Activated naive CD4-positive, alpha-beta T cell treated with anti-CD3 and anti-CD28 coated beads, Interleukin-2, amount 50 U/mL, for 72 hours (primary cell): Measurements from ENCODE around the gene HES2. TPM values are rescaled to one million over a fixed set of nuclear protein-coding genes. Genes with fewer than 3 reads are reported as not detected.
"Not testable (repeated sequence)": the region's sequence is repeated elsewhere in the genome, so short reads cannot be mapped to it uniquely, and the experiment has no call there.

Source experiments
- ATAC-seq, 2 donors: fragments of 150-1000 bp; cut with Tn5 transposase; 2 replicates each; pipeline ENCODE4 v1.10.0; 2021; ENCODE audit warnings: mild to moderate bottlenecking in 2 of 2, moderate library complexity in 2 of 2
- DNase-seq, 2 donors: peaks; one replicate each; pipeline ENCODE4 v3.0.0; 2021 to 2022; ENCODE audit warnings: low spot score in 2 of 2
- H3K27ac Mint-ChIP-seq, 2 donors: one replicate each; pipeline ENCODE4 v1.8.0; 2022; ENCODE audit warnings: mild to moderate bottlenecking in 2 of 2, mixed read lengths in 2 of 2
- H3K36me3 Mint-ChIP-seq, 2 donors: one replicate each; pipeline ENCODE4 v1.8.0; 2022; ENCODE audit warnings: mixed read lengths in 2 of 2
- H3K9me3 Mint-ChIP-seq, 2 donors: one replicate each; pipeline ENCODE4 v1.8.0; 2022; ENCODE audit warnings: mixed read lengths in 2 of 2
- total RNA-seq, 2 donors: library from RNA; stranded (reverse); gene quantifications; one replicate each; pipeline ENCODE4 v1.2.3, GENCODE V29; 2022

Gene HES2
- total RNA-seq, 2 donors from 2014 or later, result 0.35 to 1.1 TPM

DNA sequence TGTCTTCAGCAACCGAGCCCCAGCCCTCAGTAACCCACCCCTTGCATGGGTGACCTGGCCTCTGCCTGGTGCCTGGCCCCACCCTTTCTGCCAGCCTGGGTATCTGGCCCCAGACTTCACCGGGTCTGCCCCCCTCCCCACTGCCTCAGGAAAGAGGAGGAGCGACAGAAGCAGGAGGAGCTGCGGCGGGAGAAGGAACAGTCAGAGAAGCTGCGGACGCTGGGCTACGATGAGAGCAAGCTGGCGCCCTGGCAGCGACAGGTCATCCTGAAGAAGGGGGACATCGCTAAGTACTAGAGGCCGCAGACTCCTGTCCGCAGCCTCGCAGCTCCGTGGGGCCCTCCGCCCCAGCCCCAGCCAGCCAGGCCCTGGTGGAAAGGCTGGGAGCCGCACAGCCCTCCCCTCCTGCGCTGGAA is 40.1 kb upstream of the HES2 start:
- ATAC-seq (peak; percentile 42 to 57), DNase-seq (no peak)
- no peaks in the 10 kb centered on the region for H3K9me3 Mint-ChIP-seq
- peaks cover 12 to 19% of the 10 kb centered on the region in 2 donors for H3K36me3 Mint-ChIP-seq
- peak overlapping the region; percentile 25 to 91 for H3K27ac Mint-ChIP-seq

DNA sequence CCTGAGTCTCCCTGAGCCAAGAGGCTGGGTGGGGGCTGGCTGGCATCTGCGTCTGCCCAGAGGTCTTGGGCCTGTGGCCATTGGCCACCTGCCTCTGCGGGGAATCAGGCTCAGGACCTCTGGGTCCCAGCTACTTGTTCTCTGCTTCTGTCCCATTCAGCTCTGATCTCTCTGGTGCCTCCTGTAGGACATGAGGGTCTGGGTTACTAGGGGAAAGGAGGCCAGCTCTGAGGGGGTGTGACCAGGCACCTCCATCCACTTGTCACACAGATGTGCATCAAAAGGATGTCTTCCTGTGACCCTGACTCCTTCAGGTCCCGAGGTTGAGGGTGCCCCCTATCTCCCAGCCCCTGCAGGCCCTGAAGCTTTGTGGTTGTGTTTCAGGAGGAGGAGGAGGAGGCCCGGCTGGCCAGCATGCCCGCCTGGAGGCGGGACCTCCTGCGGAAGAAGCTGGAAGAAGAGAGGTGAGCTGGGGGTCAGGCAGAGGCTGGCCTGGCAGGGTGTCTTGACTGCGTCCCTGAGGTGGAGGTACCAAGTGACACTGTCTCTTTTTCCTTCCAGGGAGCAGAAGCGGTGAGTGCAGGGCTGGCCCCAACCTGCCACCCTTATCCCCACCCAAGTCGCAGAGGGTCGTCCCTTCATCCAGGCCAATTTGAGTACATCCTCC is 37.2 kb upstream of the HES2 start:
- Mint-ChIP-seq H3K36me3 (peaks cover 0 to 6% of the 10 kb centered on the region in 2 donors), H3K9me3 (no peaks in the 10 kb centered on the region), H3K27ac (no peak overlapping the region)
- DNase-seq (no peak), ATAC-seq (no peak)

DNA sequence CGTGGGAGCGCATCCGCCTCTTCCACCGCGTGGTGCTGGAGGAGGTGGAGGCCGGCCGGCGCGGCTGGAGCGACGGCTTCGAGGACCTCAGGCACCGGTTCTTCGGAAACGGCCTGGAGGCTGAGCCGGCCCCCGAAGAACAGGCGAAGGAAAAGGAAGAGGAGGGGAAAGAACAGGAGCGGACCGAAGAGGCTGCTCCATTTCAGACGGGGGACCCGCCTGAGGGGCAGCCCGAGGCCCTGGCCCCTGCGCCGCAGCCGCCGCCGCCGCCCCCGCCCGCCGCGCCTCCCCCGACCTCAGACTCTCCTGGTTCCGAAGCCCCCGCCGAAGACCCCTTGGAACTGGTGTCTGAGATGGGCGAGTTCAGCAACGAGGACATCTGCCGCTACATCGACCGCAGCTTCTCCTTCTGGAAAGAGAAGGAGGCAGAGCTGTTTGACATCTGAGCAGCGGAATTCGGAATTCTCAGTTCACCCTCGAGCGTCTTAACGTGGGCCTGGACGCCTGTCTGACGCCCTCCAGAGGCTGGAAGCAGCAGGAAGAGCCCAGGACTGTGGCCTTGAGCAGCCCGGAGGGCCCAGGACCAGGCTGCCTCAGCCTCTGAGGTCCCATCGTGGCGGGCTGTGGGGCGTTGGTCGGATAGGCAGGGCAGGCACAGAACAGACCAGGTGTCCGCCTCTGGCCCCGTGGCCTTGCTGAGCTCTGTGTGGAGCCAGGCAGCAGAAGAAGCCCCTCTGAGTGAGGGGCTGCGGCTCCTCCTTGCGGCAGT is 36.2 kb upstream of the HES2 start:
- not testable (repeated sequence) for H3K9me3 Mint-ChIP-seq, H3K36me3 Mint-ChIP-seq, ATAC-seq, DNase-seq, H3K27ac Mint-ChIP-seq

DNA sequence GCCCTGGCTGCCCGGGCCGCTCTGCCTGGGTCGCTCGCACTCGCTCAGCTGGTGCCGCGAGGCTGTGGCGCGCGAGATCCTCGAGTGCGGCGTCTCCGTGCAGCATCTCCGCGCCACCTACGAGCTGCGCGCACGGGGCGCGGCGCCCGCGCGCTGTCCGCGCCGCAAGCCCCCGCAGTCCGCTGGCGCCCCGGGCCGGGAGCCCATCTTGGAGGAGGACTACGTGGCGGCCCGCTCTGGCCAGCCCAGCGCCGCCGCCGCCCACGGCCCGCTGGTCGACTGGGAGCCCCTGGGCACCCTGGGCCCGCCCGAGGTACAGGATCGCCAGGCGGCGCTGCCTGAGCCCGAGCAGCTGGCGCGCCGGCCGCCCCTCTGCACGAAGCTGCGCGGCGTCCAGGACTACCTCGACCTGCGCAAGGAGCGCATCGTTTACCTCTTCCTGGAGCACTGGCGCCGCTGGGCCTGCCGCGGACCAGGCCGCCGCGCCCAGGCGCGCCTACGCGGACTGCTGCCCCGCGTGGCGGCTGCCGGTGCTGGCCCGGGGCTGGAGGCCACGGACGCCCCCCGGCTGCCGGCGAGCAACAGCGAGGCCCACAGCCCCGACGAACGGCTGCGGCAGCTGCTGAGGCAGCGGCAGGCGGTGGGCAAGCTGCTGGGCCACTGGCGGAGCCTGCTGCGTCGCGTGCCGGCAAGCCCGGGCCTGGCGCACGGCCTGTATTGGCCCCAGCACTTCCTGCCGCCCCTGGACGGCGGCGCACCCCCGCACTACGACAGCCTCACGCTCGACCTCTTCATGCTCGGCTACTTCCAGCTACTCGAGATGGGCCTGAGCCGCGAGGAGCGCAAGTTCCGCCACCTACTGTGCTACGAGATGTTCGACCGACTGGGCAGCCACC is 35.4 kb upstream of the HES2 start:
- no peak for DNase-seq
- H3K9me3 Mint-ChIP-seq, result no peaks in the 10 kb centered on the region
- peaks cover 0 to 6% of the 10 kb centered on the region in 2 donors for H3K36me3 Mint-ChIP-seq
- no peak overlapping the region for H3K27ac Mint-ChIP-seq
- peak; percentile 15 to 60 for ATAC-seq

DNA sequence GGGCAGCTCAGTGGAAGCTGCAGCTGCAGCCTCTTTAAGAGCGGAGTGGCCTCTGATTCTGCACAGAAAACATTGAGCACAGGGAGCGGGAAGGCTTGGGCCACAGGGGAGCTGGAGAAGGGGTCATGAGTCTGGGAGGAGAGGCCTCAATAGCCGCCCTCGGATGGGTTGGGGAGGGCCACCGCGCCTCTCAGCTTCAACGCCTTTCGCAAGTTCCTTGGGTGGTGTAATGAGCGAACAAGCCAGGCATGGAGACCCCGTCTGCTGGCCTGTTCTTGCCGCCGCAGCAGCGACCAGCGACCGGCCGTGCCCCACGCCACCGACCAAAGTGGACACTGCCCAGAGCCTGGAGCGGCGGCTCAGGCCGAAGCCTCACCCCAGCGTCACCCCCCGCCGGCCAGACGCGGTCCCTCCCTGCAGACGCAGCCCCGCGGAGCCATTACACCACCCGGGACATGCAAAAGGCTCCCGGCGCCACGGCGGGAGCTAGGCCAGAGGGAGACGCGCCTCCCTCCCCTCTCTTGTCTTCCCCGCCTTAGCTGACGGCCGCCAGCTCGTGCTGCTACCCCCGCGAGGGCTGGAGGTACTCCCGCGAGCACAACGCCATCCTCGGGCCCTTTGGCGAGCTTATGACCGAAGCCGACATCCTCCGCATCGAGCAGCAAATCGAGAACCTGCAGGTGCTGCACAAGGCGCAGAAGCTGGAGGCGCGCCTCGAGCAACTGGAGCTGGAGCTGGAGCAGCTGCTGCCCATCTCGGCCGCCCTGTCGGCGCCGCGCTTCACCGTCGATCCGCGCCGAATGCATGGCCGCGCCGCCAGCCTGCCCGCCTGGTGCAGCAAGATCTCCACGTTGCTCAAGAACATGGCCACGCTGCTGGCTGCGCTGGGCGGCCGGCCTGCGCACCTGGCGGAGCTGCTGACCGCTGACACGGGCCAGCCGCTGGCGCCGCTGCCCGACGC is 34.5 kb upstream of the HES2 start:
- not testable (repeated sequence) for H3K9me3 Mint-ChIP-seq, DNase-seq, H3K36me3 Mint-ChIP-seq, H3K27ac Mint-ChIP-seq
- peak in 1 of 2 donors; percentile 21 for ATAC-seq

DNA sequence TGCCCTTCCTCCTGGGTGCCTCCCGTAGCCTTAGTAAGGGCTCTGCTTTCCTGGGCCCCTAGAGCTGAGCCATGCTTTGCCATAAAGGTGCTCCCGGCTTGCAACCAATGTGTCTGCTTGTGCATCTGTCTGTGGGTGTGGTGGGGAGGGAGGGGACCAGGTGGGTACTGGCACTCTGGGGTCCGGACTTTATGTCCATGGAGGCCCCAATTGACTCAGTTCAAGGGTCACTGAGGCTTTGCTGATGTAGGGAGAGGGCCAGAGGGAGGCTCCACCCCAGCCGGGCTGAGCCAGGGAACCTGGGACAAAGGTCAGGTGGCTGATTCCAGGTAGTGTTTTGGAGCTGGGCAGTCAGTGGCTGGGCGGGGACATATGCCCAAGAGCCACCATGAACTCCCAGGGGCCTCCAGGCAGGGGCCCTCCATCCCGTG is 31.2 kb upstream of the HES2 start:
- no peaks in the 10 kb centered on the region for H3K9me3 Mint-ChIP-seq
- ATAC-seq (no peak), DNase-seq (no peak)
- H3K27ac Mint-ChIP-seq, result no peak overlapping the region
- peaks cover 0 to 6% of the 10 kb centered on the region in 2 donors for H3K36me3 Mint-ChIP-seq

DNA sequence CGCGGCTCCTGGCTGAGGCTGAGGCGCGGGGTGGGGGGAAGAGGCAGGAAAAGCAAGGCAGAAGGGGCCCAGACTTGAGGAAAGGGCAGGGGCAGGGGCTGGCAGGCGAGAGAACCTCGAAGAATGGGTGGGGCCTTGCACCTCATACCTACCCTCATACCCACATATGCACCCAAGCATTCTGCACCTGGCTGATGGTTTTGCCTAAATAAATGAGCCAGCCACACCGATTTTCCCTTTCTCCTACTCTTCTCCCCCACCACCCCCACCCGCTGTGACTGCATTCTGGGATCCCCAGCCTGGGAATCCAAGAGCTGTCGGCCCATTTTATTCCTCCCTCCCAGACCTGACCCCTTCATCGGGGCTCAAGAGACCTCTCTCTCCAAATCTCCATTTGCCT is 30.8 kb upstream of the HES2 start:
- H3K27ac Mint-ChIP-seq, DNase-seq, H3K36me3 Mint-ChIP-seq, ATAC-seq, H3K9me3 Mint-ChIP-seq: not testable (repeated sequence)

DNA sequence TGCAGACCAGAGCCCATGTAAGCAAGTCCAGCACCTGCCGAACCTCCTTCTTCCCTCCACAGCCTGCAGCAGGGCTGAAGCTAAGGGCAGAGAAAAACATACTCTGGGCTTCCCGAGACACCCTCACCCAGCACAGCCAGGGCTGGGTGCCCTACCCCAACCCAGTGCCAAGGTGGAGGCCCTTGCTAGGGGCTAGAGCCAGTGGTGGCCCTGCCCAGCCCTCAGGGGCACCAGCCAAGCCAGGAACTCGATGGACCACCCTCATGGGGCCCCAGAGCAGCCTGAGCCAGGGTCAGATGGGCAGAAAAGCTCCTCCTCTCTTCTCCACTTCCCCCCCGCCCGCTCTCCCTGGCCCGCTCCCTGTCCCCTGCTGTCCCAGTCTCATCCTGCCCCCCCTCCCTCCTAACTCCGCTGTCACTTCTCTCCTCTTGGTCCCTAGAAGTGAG is 30.3 kb upstream of the HES2 start:
- Mint-ChIP-seq H3K27ac (no peak overlapping the region), H3K36me3 (peaks cover 0 to 6% of the 10 kb centered on the region in 2 donors)

DNA sequence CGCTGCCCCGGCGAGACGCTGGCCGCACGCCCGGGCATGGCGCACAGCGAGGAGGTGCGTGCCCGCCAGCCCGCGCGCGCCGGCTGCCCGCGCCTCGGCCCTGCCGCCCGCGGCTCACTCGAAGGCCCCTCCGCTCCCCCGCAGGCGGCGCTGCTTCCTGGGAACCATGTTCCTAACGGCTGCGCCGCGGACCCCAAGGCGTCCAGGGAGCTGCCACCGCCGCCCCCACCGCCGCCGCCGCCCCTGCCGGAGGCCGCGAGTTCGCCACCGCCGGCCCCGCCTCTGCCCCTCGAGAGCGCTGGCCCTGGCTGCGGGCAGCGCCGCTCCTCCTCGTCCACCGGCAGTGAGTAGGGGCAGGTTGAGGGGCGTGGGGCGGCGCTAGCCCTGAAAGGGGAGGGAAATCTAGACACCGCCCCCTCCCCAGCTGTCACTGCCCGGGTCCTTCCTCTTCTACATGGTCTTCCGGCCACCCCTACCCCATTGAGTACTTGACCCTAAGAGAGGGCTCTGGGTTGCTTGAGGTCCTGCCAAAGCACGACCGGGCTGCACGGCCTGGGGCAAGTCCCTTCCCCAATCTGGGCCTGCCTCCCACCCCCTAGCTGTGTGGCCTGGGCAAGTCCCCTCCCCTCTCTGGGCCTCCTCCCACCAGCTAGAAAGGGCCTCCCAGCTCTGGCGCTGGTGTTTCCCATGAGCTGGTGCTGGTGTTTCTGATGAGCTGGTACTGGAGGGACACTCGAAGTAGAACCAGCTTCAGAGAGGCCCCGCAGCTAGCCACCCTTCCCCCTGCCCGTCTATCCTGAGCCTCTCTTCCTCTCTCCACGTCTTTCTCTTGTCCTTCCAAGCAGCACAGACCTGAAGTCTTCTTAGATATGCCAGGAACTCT is 29.3 kb upstream of the HES2 start:
- no peaks in the 10 kb centered on the region for H3K9me3 Mint-ChIP-seq
- peak; percentile 42 for ATAC-seq
- DNase-seq, result no peak
- H3K36me3 Mint-ChIP-seq, result peaks cover 0 to 6% of the 10 kb centered on the region in 2 donors
- H3K27ac Mint-ChIP-seq, result no peak overlapping the region

More for the DNA sequence above, 30.3 kb upstream of the HES2 start:
- no peak for DNase-seq
- no peak for ATAC-seq
- no peaks in the 10 kb centered on the region for H3K9me3 Mint-ChIP-seq

DNA sequence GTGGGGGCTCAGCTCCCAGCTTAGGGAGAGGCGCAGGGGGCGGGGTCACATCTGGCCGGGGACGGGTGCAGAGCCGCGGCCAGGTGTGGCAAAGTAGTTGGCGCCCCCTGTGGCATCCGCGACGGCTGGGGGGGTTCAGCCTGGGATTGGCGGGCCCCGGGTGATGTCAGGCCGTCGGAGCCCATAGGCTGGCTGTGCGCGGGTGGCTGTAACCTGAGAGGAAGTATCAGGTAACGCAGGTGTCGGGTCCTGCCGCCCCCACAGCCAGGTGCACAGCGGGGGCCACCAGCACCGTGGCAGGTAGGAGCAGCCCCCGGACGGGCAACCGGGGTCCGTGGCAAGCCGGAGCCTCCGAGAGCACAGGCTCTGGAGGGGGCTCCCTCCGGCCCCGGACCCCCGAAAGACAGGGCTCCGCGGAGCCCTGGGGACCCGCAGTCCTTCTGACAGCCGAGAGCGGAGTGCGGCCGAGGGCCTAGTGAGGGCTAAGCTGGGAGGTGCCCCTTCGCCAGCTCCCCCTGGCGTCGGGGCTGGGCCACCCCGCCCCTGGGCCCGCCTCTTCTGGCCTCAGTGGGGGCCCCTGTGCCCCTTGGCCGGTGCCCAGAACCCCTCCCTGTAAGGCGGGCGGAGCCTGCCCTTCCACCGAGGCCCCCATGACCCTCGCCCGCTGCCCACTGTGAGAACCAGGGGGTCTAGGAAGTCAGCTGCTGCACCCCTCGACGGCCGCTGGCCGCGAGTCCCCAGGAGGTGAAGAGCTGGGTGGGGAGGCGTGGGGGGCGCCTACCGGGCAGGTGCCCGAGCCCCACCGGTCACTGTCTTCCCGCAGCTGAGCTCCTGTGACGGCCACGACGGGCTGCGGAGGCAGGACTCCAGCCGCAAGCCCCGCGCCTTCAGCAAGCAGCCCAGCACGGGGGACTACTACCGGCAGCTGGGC is 28.4 kb upstream of the HES2 start:
- Mint-ChIP-seq H3K36me3 (peaks cover 0 to under 1% of the 10 kb centered on the region in 2 donors), H3K27ac (no peak overlapping the region), H3K9me3 (no peaks in the 10 kb centered on the region)
- no peak for DNase-seq
- peak in 1 of 2 donors; percentile 24 for ATAC-seq

DNA sequence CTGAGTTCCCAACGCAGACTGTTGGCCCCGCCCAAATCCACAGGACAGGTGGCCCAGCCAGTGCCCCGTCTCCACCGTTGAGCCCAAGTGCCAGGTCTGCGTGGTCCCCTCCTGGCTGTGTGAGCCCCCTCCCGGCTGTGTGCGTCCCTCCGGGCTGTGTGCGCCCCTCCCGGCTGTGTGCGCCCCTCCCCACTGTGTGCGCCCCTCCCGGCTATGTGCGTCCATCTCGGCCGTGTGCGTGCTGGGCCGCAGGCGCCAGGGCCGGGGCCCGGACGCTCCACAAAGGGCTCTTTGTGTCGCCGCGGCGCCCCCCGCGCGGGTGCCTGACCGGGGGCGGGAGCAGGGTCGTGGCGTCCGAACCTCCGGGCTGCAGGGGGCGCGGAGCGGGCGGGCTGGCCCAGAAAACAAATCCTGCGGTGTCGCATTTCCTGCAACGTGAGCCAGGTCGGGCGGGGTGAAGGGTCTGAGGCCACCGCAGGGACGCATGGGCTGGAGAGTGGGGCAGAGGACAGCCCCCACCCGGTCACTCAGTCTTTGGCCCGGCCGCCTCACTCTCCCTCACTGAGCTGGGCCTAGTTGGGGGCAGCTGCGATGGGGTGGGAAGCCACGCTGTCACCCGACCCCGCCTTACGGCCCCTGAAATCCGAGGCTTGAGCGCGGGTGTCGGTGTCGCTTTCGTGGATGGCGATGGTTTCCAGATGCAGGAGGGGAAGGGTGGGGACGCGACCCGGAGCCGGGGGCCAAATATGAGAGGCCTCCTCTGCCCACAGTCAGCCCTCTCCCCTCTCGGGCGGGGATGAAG is 27.5 kb upstream of the HES2 start:
- ATAC-seq (no peak), DNase-seq (no peak)
- no peaks in the 10 kb centered on the region for H3K9me3 Mint-ChIP-seq
- no peak overlapping the region for H3K27ac Mint-ChIP-seq
- no peaks in the 10 kb centered on the region for H3K36me3 Mint-ChIP-seq

DNA sequence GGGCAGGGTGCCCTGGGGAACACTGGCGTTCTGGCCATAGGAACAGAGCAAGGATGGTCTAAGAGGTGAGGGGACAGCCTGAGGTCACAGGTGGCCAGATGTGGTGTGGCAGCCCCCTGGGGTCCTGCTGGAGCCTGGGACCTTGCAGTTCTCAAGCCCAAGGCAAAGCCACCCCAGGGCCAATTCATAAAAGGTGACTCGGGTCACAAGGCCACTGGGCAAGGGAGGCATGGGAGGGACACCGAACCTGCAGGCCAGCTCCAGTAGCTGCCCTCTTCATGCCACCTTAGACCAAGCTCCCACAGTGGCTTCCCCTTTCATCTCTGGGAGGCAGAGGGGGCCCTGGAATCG is 26.9 kb upstream of the HES2 start:
- Mint-ChIP-seq H3K27ac (no peak overlapping the region), H3K9me3 (no peaks in the 10 kb centered on the region), H3K36me3 (no peaks in the 10 kb centered on the region)
- no peak for DNase-seq
- ATAC-seq, result no peak

DNA sequence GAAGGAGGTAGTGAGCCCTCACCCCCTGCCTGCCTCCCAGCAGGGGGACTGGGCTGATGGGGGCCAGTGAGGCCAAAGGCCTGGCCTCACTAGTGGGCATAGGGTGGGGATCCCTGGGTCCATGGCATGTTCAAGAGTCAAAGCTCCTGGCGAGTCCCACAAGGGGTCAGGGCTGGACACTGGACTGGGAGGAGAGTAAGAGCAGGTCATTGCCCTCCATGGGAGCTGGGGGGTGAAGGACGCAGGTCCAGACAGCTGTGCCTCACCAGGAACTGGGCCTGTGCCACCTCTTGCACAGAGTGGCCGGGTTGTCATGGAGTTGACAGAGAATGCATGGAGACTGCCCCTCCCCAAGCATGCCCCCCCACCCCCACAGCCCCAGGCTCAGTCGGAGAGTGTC is 26.2 kb upstream of the HES2 start:
- H3K27ac Mint-ChIP-seq, H3K36me3 Mint-ChIP-seq, DNase-seq, H3K9me3 Mint-ChIP-seq, ATAC-seq: not testable (repeated sequence)
